ENCODE data around the gene ZMYND11.
"Not testable (repeated sequence)": the region's sequence is repeated elsewhere in the genome, so short reads cannot be mapped to it uniquely, and the experiment has no call there.

ZMYND11 gene

GRCh38 chr10:241966-242643 is 106.8 kb downstream of the ZMYND11 start:
- FAIRE-seq (no peak), DNase-seq (ENCODE audit: low spot score) (no peak)

GRCh38 chr10:244227-244626 is 109.0 kb downstream of the ZMYND11 start:
- DNase-seq (ENCODE audit: low spot score), result no peak
- FAIRE-seq, result no peak

- FAIRE-seq, result no peak
These were observed 111.2 kb downstream of the ZMYND11 start for GRCh38 chr10:246431-246830.

GRCh38 chr10:247480-247879 is 112.2 kb downstream of the ZMYND11 start:
- FAIRE-seq (no peak), DNase-seq (ENCODE audit: low spot score) (no peak)

More at GRCh38 chr10:246431-246830, 111.2 kb downstream of the ZMYND11 start:
- DNase-seq (ENCODE audit: low spot score), result no peak

- FAIRE-seq (no peak), DNase-seq (ENCODE audit: low spot score) (no peak)
These were observed 113.1 kb downstream of the ZMYND11 start for GRCh38 chr10:248307-248706.

GRCh38 chr10:251982-252582 is 116.8 kb downstream of the ZMYND11 start:
- FAIRE-seq, result no peak
- no peak for DNase-seq (ENCODE audit: low spot score)

GRCh38 chr10:260819-261429 is 125.7 kb downstream of the ZMYND11 start:
- DNase-seq (ENCODE audit: low spot score), result no peak
- no peak for FAIRE-seq

GRCh38 chr10:264160-265073 is 129.2 kb downstream of the ZMYND11 start:
- not testable (repeated sequence) for FAIRE-seq
- DNase-seq (ENCODE audit: low spot score), result peak; percentile 20

GRCh38 chr10:265074-265440 is 129.8 kb downstream of the ZMYND11 start:
- not testable (repeated sequence) for FAIRE-seq; DNase-seq (ENCODE audit: low spot score)

GRCh38 chr10:265816-266588 is 130.7 kb downstream of the ZMYND11 start:
- not testable (repeated sequence) for DNase-seq (ENCODE audit: low spot score); FAIRE-seq

GRCh38 chr10:266974-267425 is 131.7 kb downstream of the ZMYND11 start:
- DNase-seq (ENCODE audit: low spot score) (no peak), FAIRE-seq (no peak)

- DNase-seq (ENCODE audit: low spot score), result no peak
- no peak for FAIRE-seq
These were observed 132.4 kb downstream of the ZMYND11 start for GRCh38 chr10:267705-268104.

- FAIRE-seq, result no peak
- DNase-seq (ENCODE audit: low spot score), result no peak
These were observed 134.3 kb downstream of the ZMYND11 start for GRCh38 chr10:269440-270074.

- DNase-seq (ENCODE audit: low spot score), result no peak
- no peak for FAIRE-seq
These were observed 135.9 kb downstream of the ZMYND11 start for GRCh38 chr10:271201-271600.

GRCh38 chr10:271722-272121 is 136.5 kb downstream of the ZMYND11 start:
- DNase-seq (ENCODE audit: low spot score), result no peak
- FAIRE-seq, result no peak

GRCh38 chr10:273088-273487 is 137.8 kb downstream of the ZMYND11 start:
- no peak for FAIRE-seq
- DNase-seq (ENCODE audit: low spot score), result no peak

- FAIRE-seq (no peak), DNase-seq (ENCODE audit: low spot score) (no peak)
These were observed 139.6 kb downstream of the ZMYND11 start for GRCh38 chr10:274866-275265.

GRCh38 chr10:275680-276079 is 140.4 kb downstream of the ZMYND11 start:
- FAIRE-seq (no peak), DNase-seq (ENCODE audit: low spot score) (no peak)

- FAIRE-seq (no peak), DNase-seq (ENCODE audit: low spot score) (no peak)
These were observed 142.7 kb downstream of the ZMYND11 start for GRCh38 chr10:277963-278362.

- DNase-seq (ENCODE audit: low spot score), result no peak
- no peak for FAIRE-seq
These were observed 143.5 kb downstream of the ZMYND11 start for GRCh38 chr10:278707-279106.
